Fibroblast of peridontal ligament (primary cell): ENCODE data around the gene JPH3.
"Not testable (repeated sequence)": the region's sequence is repeated elsewhere in the genome, so short reads cannot be mapped to it uniquely, and the experiment has no call there.

Source experiments
- DNase-seq: peaks from one replicate; pipeline ENCODE4 v3.0.0-alpha.2; 2010; ENCODE audit errors: extremely low read depth

JPH3 gene

DNA sequence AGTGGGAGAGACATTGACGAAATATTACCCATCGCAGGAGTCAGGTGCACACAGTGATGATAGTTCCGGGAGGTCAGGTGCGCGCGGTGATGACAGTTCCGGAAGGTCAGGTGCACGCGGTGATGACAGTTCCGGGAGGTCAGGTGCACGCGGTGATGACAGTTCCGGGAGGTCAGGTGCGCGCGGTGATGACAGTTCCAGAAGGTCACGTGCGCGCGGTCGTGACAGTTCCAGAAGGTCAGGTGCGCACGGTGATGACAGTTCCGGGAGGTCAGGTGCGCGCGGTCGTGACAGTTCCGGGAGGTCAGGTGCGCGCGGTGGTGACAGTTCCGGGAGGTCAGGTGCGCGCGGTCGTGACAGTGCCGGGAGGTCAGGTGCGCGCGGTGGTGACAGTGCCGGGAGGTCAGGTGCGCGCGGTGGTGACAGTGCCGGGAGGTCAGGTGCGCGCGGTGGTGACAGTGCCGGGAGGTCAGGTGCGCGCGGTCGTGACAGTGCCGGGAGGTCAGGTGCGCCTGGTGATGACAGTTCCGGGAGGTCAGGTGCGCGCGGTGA is 78.8 kb downstream of the JPH3 start:
- not testable (repeated sequence) for DNase-seq

DNA sequence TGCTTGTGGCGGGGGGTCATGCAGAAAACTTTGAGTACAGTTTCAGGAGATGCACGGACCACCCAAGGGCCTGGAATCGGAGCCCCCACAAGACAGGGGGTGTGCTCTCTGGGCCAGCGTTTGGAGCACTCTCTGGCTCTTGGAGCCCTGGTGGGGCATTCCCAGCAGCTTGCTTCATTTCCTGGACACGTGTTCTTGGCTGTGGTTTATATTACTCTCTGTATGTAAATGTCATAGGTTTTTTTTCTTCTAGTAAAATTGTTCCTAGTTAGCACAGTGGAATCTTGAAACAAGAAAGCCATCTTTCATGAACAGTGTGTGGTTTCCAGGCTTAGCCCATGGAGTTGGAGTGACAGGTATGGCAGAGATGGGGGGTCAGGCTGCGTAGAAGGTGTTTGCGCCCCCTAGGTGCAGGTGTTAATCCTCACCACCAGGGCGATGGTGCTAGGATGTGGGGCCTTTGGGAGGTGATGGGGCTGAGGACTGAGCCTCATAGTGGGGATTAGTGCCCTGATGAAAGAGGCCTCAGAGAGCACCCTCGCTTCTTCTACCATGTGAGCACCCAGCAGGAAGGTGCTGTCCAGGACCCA is 79.8 kb downstream of the JPH3 start:
- DNase-seq: peak; percentile 73

DNA sequence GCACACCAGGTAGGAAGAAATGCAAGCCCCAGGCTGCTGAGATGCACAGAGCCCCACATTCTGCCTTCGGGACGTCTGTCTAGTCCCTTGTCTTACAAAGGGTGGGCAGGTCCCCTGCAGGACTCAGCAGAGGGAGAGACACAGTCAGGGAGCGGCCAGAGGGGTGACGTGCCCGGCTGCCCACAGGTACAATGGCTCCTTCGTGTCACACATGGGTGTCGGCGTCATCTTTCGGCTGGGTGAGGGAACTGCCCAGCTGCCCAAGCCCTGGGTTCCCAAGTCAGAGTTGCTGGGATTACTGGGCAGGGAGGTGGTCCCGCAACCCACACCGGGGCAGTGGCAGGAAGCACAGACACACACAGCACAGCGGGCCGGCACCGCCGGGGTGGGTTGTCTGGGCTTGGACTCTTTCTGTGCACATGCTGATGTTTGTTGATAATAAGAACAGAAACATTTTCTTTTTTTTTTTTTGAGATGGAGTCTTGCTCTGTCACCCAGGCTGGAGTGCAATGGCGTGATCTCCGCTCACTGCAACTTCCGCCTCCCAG is 80.6 kb downstream of the JPH3 start:
- DNase-seq: no peak

DNA sequence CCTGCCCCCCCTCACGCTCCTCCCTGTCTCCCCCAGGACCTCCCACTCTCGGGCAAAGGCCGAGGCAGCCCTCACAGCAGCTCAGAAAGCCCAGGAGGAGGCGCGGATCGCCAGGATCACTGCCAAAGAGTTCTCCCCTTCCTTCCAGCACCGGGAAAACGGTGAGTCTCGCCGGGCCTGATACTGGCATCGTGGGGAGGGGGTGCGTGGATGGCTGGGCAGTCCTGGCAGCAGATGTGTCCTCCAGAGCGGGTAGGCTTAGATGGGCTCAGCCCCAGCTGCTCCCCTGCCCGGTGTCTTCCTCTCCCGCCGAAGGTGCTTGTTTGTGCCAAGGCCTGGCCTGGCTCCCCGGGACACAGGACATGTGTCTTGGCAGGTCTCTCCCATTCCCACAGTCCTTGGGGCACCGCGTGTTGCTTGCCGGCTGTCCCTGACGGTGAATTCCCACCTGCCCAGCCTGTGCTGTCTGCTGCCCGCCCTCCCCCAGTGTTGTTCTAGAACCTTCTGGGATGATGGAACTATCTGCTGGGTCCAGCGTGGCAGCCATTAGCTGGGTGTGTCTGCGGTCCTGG is 81.9 kb downstream of the JPH3 start:
- DNase-seq: no peak

DNA sequence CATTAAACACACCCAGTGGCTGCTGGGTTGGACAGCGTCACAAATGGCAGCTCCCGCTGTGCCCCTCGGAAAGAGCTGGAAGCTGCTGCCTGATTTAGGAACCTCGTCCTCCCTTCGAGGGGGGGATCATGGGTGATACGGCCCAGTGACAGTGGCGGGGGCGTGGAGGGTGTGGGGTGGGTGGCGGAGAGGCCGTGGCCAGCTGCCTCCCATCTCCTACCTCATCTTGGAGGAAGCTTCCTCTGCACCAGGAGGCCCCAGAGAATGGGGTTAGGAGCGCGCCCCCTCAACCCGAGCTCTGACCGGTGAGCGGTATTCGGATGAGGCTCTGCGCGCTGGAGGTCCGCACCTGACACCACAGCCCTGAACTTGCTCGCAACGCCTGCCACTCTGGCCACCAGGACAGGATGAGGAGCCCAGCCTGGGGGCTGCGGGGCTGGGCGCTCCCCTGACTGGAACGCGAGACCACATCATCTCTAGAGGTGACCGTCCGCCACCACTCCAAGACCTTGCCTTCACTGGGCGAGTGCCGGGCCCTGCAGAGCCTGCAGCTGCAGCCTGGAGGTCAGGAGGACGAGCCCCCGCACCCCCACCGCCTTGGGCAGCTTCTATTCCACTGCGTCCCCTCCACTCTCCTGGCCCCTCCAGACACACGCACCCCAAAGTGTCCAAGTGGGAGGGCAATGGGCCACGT is 82.5 kb downstream of the JPH3 start:
- DNase-seq: no peak

DNA sequence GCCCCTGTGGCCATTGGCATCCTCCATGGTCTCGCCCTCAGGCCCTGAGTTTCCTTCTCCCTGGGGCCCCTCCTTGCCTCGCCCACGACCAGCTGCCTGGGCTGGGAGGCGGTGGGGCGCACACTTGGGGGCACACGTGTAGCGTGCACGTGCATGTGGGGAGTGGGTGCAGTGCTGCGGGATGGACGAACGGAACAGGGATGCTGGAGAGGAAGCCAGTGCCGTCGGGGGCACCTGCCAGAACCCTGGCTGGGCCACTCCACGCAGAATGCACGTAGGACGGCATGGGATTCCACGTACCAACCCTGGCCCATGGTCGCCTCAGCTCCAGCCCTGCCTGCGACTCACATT is 83.1 kb downstream of the JPH3 start:
- DNase-seq: no peak

DNA sequence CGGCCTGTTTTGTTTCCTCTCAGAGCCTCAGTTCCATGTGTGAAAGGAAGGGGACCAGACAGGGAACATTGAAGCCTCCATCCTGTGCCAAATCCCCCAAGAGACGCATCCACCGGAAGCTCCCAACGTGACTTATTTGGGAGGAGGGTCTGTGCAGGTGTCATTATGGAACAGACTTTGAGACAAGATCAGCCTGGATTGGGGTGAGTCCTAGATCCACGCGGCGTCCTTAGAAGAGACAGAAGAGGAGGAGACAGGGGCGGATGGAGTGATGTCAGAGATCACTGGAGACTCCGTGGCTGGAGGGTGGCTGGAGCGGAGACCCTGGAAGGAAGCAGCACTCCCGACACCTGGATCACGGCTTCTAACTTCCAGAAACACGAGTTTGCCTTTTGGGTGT is 83.5 kb downstream of the JPH3 start:
- DNase-seq: no peak

DNA sequence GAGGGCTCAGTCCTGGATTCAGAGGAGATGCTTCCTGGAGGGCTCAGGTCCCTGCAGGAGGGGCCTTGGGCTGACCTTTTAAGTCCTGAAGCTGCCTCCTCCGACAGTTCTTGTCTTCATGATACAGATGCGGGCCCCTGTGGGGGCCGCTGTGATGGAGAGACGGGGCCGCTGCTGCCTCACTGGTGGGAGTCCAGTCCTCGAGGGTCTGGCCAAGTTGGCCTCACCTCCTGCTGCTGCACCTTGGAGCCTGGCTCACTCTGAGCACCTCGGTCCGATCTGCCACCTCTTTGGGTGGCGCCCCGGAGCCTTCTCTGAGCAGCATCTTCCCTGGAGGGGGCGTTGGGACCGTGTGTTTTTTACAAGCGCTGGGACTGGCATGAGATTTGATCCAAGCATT is 84.4 kb downstream of the JPH3 start:
- DNase-seq: no peak

DNA sequence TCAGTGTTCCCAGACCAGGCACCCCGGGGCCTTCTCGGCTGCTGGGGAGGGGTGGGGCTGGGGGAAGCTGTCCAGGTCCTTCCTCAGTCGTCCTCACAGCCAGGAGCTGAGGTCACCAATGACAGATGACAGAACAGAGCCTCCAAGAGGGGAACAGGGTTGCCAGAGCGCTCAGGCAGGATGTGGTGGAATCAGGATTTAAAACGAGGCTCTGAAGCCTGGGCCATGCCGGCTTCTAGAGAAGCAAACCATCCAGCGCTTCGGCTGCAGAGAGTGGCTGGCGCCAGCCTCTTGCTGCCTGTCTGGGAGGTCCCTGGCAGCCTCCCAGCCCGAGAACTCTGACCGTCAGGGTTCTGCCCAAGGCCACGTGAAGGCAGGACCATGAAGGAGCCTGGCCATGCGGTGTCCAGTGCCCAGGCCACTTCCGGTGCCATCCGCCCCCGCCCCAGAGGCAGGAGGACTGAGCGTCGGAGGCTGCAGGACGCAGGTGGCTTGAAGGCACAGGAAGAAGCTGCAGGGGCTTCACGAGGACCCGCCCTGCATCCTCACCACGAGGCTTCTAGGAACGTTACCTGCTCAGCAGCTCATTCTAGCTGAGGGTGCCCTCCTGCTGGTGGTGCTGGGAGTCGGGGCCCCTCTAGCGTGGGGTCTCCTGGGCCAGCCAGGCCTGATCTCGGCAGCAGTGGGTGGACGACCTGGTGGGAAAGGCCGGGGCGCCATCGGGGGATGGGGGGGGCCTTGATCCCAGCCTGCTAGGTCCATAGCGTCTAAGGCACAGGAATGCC is 85.0 kb downstream of the JPH3 start:
- no peak for DNase-seq

DNA sequence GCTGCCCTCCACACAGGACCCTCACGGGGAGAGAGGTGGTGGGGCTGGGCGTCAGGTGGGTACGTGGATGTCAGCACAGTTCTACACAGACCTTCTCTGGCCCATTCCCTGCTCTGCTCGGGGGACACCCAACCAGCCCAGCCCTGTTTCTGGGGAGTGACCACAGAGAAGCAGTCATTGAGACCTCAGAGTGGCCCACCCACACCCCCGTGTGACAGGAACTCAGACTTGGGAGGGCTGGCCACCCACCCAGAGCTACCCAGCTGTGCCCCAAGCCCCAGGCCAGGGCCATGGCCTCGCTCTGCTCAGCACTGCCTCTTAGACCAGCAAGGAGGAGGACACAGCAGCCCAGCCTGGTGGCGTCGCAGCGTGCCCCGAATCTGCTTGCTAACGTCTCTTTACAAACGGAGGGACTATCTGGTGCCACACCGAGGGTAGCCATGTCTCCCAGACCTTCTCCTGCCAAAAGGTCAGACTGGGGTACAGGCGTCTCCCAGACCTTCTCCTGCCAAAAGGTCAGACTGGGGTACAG is 85.8 kb downstream of the JPH3 start:
- DNase-seq: no peak

DNA sequence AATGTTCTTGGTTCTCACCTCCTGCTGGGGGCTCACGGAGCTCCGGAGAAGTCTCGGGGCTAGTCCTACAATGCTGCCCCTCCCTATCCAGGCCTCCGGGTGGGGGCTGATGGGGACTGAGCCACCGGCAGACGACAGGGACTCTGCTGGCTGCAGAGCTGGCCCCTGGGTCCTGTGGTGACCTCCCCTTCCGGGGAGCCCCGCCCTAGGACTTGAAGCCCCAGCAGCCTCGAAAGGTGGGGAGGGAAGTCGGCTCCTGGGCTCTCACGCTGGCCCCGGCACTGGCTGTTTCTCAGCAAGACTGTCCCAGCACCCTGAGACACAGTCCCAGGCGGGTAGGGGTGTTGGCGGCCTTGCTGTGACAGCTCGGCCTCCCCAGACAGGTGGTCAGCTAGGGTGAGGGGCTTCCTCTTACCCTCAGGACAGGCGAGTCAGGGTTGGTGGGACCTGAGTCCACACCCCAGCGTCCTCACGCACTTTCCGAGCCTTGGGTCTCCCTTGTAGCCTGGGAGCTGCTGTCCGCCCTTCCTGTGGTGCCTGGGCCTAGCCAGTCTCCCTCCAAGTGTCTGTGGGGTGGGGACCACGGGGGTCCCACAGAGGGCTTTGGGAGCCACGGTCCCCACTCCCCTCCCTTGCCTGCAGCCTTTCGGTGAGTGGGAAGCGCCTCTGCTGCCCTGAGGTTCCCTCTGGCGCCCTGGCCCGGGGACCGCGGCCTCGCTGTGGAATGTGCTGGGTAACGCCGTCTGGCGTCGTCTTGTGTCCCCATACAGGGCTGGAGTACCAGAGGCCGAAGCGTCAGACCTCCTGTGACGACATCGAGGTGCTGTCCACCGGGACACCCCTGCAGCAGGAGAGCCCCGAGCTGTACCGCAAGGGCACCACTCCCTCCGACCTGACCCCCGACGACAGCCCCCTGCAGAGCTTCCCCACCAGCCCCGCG is 86.8 kb downstream of the JPH3 start:
- no peak for DNase-seq

DNA sequence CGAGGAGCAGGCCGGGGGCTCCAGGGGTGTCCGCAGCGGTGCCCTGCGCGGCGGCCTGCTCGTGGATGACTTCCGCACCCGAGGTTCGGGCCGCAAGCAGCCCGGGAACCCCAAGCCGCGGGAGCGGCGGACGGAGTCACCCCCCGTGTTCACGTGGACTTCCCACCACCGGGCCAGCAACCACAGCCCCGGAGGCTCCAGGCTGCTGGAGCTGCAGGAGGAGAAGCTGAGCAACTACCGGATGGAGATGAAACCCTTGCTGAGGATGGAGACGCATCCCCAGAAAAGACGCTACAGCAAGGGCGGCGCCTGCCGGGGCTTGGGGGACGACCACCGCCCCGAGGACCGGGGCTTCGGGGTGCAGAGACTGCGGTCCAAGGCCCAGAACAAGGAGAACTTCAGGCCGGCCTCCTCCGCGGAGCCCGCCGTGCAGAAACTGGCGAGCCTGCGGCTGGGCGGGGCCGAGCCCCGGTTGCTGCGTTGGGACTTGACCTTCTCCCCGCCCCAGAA is 87.7 kb downstream of the JPH3 start:
- DNase-seq: no peak

DNA sequence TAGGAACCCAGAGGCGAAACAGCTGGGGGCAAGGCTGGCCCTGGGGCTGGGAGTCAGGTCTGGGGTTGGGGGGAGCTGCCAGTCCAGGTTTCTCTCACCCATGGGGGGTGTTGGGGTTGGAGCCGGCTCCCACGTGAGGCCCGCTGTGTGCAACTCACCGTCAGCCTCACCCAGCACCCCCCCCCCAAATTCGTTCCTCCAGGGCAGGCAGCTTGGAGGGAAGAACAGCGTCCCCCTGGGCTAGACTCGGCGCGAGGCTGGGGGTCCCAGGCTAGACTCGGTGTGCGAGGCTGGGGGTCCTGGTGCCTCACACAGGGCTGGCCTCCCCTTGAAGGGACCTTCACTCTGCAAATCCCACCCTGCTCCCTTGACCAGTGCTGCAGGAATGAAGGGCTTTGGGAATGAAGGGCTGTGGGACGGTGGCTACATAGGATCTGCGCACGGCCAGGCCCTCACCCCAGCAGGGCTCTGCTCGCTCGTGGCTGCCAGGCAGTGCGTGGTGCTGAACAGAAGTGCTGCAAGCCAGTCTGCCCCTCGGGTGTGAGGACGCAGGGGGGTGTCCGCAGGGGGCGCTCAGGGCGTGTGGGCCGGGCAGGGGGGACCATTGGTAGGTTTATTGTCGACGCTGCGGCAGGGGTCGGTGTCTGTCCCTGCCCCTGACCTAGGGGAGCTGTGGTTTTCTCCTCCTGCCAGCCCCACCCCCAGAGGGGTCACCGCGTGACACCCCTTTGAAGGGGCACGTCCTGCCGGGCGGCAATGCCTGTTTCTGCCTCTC is 88.8 kb downstream of the JPH3 start:
- no peak for DNase-seq

DNA sequence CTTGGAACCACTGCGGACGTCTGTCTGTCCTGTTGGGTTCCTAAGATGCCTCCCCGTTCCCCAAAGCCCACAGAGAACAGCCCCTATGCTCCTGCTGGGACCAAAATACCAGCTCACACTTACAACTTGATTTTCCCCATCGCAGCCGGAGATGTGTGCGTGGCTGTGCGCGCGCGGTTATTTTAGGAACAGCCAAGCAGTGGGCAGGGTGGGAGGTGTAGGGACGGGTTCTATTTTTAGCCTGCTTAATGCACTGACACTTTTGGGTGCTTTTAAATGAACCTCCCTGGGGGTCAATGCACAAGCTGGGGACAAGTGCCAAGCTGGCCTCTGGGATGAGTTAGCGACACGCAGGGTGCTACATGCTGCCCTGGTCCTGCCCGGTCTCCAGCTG is 89.4 kb downstream of the JPH3 start:
- no peak for DNase-seq

DNA sequence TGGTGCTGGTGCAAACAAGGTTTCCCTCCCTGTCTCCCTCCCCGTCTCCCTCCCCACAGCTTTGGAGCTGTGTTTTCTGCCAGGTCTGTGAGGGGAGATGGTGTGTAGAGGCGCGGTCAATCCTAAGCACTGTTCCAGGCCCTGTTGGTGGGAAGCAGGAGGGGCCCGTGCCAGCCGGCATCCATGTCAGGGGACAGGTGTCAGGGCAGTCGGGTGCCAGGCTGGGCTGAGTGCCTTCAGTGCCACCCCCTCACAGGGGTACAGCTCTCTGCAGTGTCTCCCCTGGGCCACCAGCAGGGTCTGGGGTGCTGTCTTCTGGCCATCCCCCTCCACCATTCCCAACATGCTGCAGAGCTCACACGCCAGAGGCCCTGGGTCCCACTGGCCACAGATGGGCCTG is 89.9 kb downstream of the JPH3 start:
- no peak for DNase-seq

DNA sequence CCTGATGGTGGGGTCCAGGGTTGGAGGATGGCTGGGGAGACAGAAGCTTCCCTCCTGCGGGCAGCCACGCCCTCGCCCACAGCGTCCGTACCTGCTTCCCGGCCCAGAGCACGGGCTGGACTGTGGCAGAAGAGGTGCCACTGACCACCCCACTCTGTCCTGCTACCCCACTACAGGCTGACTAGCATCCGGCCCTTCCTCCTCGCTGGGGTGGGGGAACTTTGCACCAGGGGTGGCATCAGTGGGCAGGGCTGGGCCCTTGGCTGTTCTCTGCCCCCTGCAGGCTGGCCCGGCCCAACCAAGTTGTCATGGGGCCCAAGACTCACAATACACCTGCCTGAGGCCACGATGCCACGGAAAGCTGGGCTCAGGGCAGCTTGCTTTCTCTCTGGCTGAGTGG is 90.4 kb downstream of the JPH3 start:
- DNase-seq: no peak

DNA sequence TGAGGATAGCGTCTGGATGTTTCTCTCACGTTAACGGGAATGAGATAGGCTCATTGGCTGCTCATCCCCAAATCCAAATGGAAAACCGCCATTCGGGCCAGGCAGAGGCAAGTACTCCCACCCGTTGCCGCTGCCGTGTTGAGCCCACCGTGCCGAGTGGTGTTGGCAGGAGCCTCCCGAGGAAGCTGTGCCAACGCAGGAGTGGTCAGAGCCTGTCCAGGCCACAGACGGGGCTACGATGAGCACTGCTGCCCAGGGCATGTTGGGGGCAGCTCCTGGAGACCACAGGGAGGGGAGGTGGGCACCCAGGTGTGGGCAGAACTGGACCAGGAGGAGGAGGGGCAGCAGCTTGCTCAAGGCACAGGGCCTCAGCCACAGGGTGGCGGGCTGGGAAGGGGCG is 91.5 kb downstream of the JPH3 start:
- DNase-seq: no peak

DNA sequence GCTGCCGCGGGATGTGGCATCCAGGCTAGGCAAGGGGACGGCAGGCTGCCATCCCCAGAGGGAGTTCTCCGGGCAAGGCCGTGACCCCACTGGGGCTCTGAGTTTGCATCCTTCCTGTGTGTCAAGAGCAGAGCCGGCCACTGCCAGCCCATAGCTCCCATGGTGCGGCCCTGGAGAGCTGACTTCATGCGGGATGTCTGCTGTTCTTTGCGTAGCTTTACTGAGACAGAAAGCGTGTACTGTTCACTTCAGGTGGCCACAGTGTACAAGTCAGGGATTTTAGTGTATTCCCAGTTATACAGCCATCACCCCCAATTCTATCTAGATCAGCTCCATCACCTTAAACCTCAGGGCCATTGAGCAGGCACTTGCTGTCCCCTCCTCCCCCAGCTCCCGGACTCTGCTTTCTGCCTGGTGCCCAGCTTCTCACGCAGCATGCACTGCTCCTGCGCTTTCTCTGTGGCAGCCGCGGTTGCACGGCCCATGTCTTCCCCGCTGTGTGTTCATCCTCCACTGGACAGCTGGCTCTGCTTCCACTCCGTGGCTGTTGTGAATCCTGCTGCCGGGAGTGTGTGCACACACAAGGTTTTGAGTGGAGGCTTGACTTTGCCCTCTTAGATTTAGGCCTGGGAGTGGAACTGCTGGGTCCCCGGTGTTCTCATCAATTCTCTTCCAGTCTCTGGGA is 92.3 kb downstream of the JPH3 start:
- no peak for DNase-seq

DNA sequence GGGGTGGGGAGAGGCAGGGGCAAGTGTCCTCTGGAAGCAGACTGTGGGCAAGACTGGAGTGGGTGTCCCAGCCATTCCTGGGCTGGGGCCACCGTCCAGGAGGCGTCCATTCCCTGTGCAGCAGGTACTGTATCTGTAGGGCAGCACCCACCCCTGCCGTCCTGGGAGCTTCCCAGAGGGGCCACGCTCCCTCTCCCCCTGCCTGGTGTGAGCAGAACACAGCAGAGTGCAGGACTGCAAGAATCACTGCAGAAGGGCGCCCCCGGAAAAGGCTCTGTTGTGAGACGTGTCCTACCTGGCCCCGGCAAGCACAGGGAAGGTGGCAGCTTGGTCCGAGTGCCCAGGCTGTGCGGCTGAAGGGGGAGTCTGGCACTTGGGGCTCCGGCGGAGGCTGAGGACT is 93.2 kb downstream of the JPH3 start:
- DNase-seq: no peak
